Activated CD4-positive, alpha-beta T cell treated with anti-CD3 and anti-CD28 coated beads, Interleukin-2, amount 10 ng/mL, durations not matched to agents 24 days and 14 days (primary cell): ENCODE measurements around the gene PLSCR3. TPM values are rescaled to one million over a fixed set of nuclear protein-coding genes. Genes with fewer than 3 reads are reported as not detected.
A peak's percentile ranks its signal among the peaks of the same experiment; 100 is the strongest.
"Not testable (repeated sequence)": the region's sequence is repeated elsewhere in the genome, so short reads cannot be mapped to it uniquely, and the experiment has no call there.

Experiments used
- DNase-seq: peaks from one replicate; pipeline ENCODE4 v3.0.0; 2022
- H3K27ac Mint-ChIP-seq: one replicate; pipeline ENCODE4 v1.8.0; 2022; ENCODE audit warnings: mild to moderate bottlenecking, mixed read lengths
- H3K27me3 Mint-ChIP-seq: one replicate; pipeline ENCODE4 v1.8.0; 2022; ENCODE audit warnings: mixed read lengths
- H3K36me3 Mint-ChIP-seq: one replicate; pipeline ENCODE4 v1.8.0; 2022; ENCODE audit warnings: low read depth, mild to moderate bottlenecking, mixed read lengths
- H3K4me1 Mint-ChIP-seq: one replicate; pipeline ENCODE4 v1.8.0; 2021; ENCODE audit warnings: mixed read lengths
- H3K4me3 Mint-ChIP-seq: one replicate; pipeline ENCODE4 v1.8.0; 2022; ENCODE audit warnings: mild to moderate bottlenecking, moderate library complexity, mixed read lengths
- H3K9me3 Mint-ChIP-seq: one replicate; pipeline ENCODE4 v1.8.0; 2021; ENCODE audit warnings: mixed read lengths
- intact Hi-C: fragments of 100-400 bp; cut with micrococcal nuclease; formaldehyde crosslinking; loops from one replicate; pipeline ENCODE4 v1.15.1; 2023
- total RNA-seq: library from RNA; stranded (reverse); gene quantifications from 2 replicates; pipeline ENCODE4 v1.2.3, GENCODE V29; 2022

The PLSCR3 gene
- total RNA-seq, 1 donor from 2014 or later = 79.8 TPM

- no peak overlapping the region for H3K27ac Mint-ChIP-seq
- H3K4me1 Mint-ChIP-seq = peaks cover 24% of the 10 kb centered on the region
These were observed 4.1 kb downstream of the PLSCR3 start for GRCh38 chr17:7389924-7390910.

GRCh38 chr17:7388856-7389255 lies 5.5 kb downstream of the PLSCR3 start:
- Mint-ChIP-seq H3K27ac (no peak overlapping the region), H3K4me3 (no peak overlapping the region), H3K27me3 (no peaks in the 10 kb centered on the region), H3K36me3 (peaks cover 23% of the 10 kb centered on the region), H3K4me1 (peaks cover 23% of the 10 kb centered on the region), H3K9me3 (no peaks in the 10 kb centered on the region)
- no peak for DNase-seq
- intact Hi-C loops = no loop called here

More at GRCh38 chr17:7389924-7390910, 4.1 kb downstream of the PLSCR3 start:
- no peak for DNase-seq
- intact Hi-C loops = no loop called here
- no peaks in the 10 kb centered on the region for H3K9me3 Mint-ChIP-seq
- H3K4me3 Mint-ChIP-seq = no peak overlapping the region
- peaks cover 25% of the 10 kb centered on the region for H3K36me3 Mint-ChIP-seq
- no peaks in the 10 kb centered on the region for H3K27me3 Mint-ChIP-seq

DNA sequence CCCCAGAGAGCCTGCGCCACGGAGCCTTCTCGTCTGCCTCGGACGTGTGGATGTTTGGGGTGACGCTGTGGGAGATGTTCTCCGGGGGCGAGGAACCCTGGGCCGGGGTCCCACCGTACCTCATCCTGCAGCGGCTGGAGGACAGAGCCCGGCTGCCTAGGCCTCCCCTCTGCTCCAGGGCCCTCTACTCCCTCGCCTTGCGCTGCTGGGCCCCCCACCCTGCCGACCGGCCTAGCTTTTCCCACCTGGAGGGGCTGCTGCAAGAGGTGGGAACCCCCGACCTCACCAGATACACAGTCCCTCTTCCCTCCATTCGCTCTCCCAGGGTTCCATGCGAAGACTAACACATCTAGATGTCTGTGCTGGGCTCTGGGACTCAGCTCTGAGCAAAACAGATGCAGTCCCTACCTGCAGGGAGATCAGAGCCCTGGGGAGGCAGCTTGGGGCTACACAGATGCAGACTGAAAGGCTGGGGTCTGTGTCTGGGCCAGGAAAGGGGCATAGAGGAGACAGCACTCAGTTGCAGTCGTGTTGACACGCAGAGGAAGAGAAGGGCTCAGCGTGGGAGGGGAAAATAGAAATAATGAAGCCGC lies 9.7 kb downstream of the PLSCR3 start:
- peak overlapping the region; percentile 77 for H3K4me3 Mint-ChIP-seq
- no peak for DNase-seq
- H3K27ac Mint-ChIP-seq = peak overlapping the region; percentile 69
- intact Hi-C loops = loop anchor here (1.0 kb wide), 1 partner anchor 20 kb away; the partner anchor contains the start of gene TMEM256
- H3K36me3 Mint-ChIP-seq = peaks cover 10% of the 10 kb centered on the region
- peaks cover 2% of the 10 kb centered on the region for H3K9me3 Mint-ChIP-seq
- H3K27me3 Mint-ChIP-seq = peaks cover 24% of the 10 kb centered on the region
- H3K4me1 Mint-ChIP-seq = peaks cover 4% of the 10 kb centered on the region

- Mint-ChIP-seq H3K9me3 (peaks cover 9% of the 10 kb centered on the region), H3K36me3 (peaks cover 3% of the 10 kb centered on the region), H3K27me3 (peaks cover 31% of the 10 kb centered on the region), H3K4me3 (peak overlapping the region; percentile 77), H3K27ac (peak overlapping the region; percentile 69), H3K4me1 (peaks cover 4% of the 10 kb centered on the region)
- peak; percentile 94 for DNase-seq
- intact Hi-C loops = loop anchor here (1.0 kb wide), 1 partner anchor 20 kb away; the partner anchor contains the start of gene TMEM256
These were observed 10.4 kb downstream of the PLSCR3 start for GRCh38 chr17:7383742-7384488.

DNA sequence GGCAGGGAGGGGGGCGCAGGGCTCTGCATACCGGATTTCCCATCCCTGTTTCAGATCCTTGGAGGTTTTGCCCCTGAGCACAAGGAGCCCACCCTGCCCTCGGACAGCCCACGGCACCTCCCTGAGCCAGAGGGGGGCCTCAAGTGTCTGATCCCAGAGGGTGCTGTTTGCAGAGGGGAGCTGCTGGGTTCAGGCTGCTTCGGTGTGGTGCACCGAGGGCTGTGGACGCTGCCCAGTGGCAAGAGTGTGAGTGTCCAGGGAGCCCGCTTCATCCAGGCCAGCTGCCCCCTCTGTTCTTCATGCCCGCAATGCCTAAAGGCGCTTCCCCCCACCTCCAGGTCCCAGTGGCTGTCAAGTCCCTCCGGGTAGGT lies 11.0 kb downstream of the PLSCR3 start:
- Mint-ChIP-seq H3K27ac (no peak overlapping the region), H3K27me3 (peaks cover 33% of the 10 kb centered on the region), H3K36me3 (peaks cover 1% of the 10 kb centered on the region), H3K4me1 (peaks cover 4% of the 10 kb centered on the region), H3K4me3 (peak overlapping the region; percentile 77), H3K9me3 (peaks cover 9% of the 10 kb centered on the region)
- intact Hi-C loops = no loop called here
- no peak for DNase-seq

DNA sequence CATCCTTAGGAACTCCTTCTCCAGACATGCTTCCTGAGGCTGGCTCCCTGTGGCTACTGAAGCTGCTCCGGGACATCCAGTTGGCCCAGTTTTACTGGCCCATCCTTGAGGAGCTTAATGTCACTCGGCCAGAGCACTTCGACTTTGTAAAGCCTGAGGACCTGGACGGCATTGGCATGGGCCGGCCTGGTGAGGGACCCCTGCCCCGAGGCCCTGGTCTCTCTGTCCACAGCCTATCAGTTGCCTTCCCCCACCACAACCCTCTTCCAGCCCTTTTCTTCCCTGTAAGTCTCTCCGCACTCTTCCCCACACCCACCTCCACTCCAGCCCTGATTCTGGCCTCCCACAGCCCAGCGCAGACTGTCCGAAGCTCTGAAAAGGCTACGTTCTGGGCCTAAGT lies 11.4 kb downstream of the PLSCR3 start:
- peaks cover 9% of the 10 kb centered on the region for H3K9me3 Mint-ChIP-seq
- intact Hi-C loops = no loop called here
- H3K27me3 Mint-ChIP-seq = peaks cover 33% of the 10 kb centered on the region
- no peak overlapping the region for H3K27ac Mint-ChIP-seq
- H3K4me3 Mint-ChIP-seq = peak overlapping the region; percentile 15
- peaks cover 4% of the 10 kb centered on the region for H3K4me1 Mint-ChIP-seq
- no peaks in the 10 kb centered on the region for H3K36me3 Mint-ChIP-seq
- DNase-seq = no peak

DNA sequence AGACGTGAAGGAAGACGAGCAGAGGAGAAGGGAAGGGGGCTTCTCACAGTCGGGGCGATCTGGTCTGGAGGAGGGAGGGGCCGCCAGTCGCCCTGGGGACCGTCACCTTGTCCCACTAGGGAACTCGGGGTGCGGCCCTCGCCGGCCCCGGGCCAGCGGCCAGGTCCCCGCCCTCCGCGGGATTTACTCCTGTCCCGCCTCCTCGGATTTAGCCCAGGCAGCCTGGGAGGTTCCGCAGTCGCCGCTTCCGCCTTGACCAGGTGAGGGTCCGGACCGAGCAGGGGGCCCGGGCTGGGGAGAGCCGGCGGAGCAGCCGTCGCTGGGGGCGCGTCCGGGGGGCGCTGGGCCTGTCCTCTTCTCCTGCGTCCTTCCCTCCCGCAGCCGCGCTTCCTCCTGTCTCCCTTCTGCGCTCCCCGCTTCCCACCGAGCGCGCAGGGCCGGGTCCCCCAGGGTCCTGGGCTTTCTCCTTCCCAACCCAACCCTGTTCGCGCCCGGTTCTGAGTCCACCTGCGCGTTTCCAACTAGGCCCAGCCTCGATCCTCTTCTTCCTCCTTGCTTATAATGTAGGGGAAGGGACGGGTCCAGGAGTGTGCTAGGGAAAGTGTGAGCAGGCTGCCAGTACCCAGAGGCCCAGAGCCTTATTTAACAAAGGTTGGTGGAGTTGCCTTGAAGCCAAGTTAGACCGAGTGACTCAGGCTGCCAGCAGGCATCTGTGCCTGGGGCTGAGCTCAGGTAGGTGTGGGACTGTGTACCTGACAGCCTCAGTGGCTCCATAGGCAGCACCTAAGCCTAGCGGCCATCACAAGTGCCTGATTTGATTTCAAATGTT lies 13.3 kb downstream of the PLSCR3 start, which contains the start of gene TNK1:
TNK1 (plus strand) TSS at position 235 of the 829 bp plus-strand sequence. CDS start 1,838 bp downstream, outside the sequence.
- intact Hi-C loops = no loop called here
- peaks cover 9% of the 10 kb centered on the region for H3K9me3 Mint-ChIP-seq
- no peak within 1 kb of the TSS for H3K27ac Mint-ChIP-seq
- H3K27me3 Mint-ChIP-seq = peaks cover 40% of the 10 kb centered on the region
- H3K36me3 Mint-ChIP-seq = no peaks in the 10 kb centered on the region
- H3K4me3 Mint-ChIP-seq = no peak within 1 kb of the TSS
- peaks cover 4% of the 10 kb centered on the region for H3K4me1 Mint-ChIP-seq
- no peak for DNase-seq

GRCh38 chr17:7380321-7380720 lies 14.0 kb downstream of the PLSCR3 start:
- H3K36me3 Mint-ChIP-seq = no peaks in the 10 kb centered on the region
- peaks cover 9% of the 10 kb centered on the region for H3K9me3 Mint-ChIP-seq
- intact Hi-C loops = no loop called here
- H3K4me3 Mint-ChIP-seq = no peak overlapping the region
- no peak overlapping the region for H3K27ac Mint-ChIP-seq
- DNase-seq = no peak
- peaks cover 4% of the 10 kb centered on the region for H3K4me1 Mint-ChIP-seq
- H3K27me3 Mint-ChIP-seq = peaks cover 40% of the 10 kb centered on the region

DNA sequence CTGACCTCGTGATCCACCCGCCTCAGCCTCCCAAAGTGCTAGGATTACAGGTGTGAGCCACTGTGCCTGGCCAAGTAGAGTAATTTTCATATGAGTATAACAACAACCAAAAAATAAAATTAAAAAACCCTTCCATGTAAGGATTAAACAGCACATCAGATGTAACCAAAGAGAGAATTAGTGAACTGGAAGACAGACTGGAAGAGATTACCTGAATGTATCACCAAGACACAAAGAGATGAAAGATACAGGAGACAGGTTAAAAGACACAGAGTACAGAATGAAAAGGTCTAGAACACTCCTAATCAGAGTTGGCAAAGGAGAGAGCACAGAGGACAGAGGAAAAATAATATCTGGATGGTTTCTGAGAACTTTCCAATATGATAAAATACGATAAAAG lies 15.2 kb downstream of the PLSCR3 start:
- intact Hi-C loops = no loop called here

DNA sequence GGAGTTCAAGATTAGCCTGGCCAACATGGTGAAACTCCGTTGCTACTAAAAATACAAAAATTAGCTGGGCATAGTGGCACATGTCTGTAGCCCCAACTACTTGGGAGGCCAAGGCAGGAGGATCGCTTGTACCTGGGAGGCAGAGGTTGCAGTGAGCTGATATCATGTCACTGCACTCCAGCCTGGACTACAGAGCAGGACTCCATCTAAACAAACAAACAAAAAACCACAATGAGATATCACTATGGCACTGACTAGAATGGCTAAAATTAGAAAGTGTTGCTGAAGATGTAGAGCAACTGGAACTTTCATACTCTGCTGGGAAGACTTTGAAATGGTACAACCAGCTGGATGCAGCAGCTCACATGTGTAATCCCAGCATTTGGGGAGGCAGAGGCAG lies 20.0 kb downstream of the PLSCR3 start:
- no peaks in the 10 kb centered on the region for H3K4me1 Mint-ChIP-seq
- H3K36me3 Mint-ChIP-seq = no peaks in the 10 kb centered on the region
- H3K27ac Mint-ChIP-seq = no peak overlapping the region
- H3K27me3 Mint-ChIP-seq = peaks cover 21% of the 10 kb centered on the region
- no peak for DNase-seq
- peaks cover 5% of the 10 kb centered on the region for H3K9me3 Mint-ChIP-seq
- intact Hi-C loops = no loop called here
- H3K4me3 Mint-ChIP-seq = no peak overlapping the region

More for the DNA sequence above, 15.2 kb downstream of the PLSCR3 start:
- DNase-seq = no peak
- Mint-ChIP-seq H3K4me1 (no peaks in the 10 kb centered on the region), H3K27ac (no peak overlapping the region), H3K27me3 (peaks cover 42% of the 10 kb centered on the region), H3K4me3 (no peak overlapping the region), H3K36me3 (no peaks in the 10 kb centered on the region), H3K9me3 (peaks cover 9% of the 10 kb centered on the region)

- H3K4me3 Mint-ChIP-seq = no peak overlapping the region
- peaks cover 14% of the 10 kb centered on the region for H3K27me3 Mint-ChIP-seq
- no peaks in the 10 kb centered on the region for H3K9me3 Mint-ChIP-seq
- no peaks in the 10 kb centered on the region for H3K4me1 Mint-ChIP-seq
- no peak for DNase-seq
- no peak overlapping the region for H3K27ac Mint-ChIP-seq
- intact Hi-C loops = no loop called here
- H3K36me3 Mint-ChIP-seq = no peaks in the 10 kb centered on the region
These were observed 23.5 kb downstream of the PLSCR3 start for GRCh38 chr17:7370853-7371252.

DNA sequence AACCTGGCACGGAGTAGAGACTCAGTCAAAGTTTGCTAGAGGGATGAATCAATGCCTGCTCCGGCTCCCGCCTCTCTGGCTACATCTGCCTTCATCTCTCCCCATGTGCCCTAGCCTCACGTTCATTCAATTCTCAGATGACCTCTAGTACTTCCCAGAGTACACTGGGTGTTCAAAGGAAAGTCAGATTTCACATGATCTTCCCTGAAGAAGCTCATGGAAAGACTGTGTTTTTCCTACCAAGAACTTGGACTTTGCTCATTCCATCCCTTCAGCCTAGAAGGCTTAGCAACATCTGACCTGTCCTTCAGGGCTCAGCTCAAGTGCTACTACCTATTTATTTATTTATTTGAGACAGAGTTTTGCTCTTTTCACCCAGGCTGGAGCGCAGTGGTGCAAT lies 24.5 kb downstream of the PLSCR3 start:
- H3K36me3 Mint-ChIP-seq = no peaks in the 10 kb centered on the region
- no peak overlapping the region for H3K27ac Mint-ChIP-seq

GRCh38 chr17:7368599-7368994 lies 25.7 kb downstream of the PLSCR3 start:
- H3K9me3 Mint-ChIP-seq, H3K27ac Mint-ChIP-seq, H3K36me3 Mint-ChIP-seq, H3K4me1 Mint-ChIP-seq, H3K4me3 Mint-ChIP-seq, DNase-seq, intact Hi-C loops: not testable (repeated sequence)
- H3K27me3 Mint-ChIP-seq = peaks cover 12% of the 10 kb centered on the region

More for the DNA sequence above, 24.5 kb downstream of the PLSCR3 start:
- no peak for DNase-seq
- Mint-ChIP-seq H3K9me3 (no peaks in the 10 kb centered on the region), H3K4me1 (no peaks in the 10 kb centered on the region), H3K27me3 (peaks cover 14% of the 10 kb centered on the region), H3K4me3 (no peak overlapping the region)
- intact Hi-C loops = no loop called here
